D341Med (cell line): ENCODE results near the gene VMP1.
"Not testable (repeated sequence)": the region's sequence is repeated elsewhere in the genome, so short reads cannot be mapped to it uniquely, and the experiment has no call there.

Source experiments
- DNase-seq: peaks from one replicate; pipeline ENCODE4 v3.0.0; 2012; ENCODE audit warnings: low spot score

Gene VMP1

GRCh38 chr17:59870482-59870881 lies 163.0 kb downstream of the VMP1 start:
- no peak for DNase-seq

- no peak for DNase-seq
These were observed 164.9 kb downstream of the VMP1 start for GRCh38 chr17:59872351-59872750.

GRCh38 chr17:59873414-59873813 lies 166.0 kb downstream of the VMP1 start:
- DNase-seq: not testable (repeated sequence)

GRCh38 chr17:59874376-59874775 lies 166.9 kb downstream of the VMP1 start:
- no peak for DNase-seq

GRCh38 chr17:59876107-59876506 lies 168.7 kb downstream of the VMP1 start:
- no peak for DNase-seq

- no peak for DNase-seq
These were observed 170.5 kb downstream of the VMP1 start for GRCh38 chr17:59877965-59878364.

GRCh38 chr17:59878624-59879023 lies 171.2 kb downstream of the VMP1 start:
- no peak for DNase-seq

GRCh38 chr17:59884861-59885260 lies 177.4 kb downstream of the VMP1 start:
- no peak for DNase-seq

GRCh38 chr17:59888145-59888750 lies 180.8 kb downstream of the VMP1 start:
- no peak for DNase-seq

GRCh38 chr17:59890720-59891119 lies 183.3 kb downstream of the VMP1 start:
- DNase-seq: no peak
